SHP77 (cell line): ENCODE results near the gene ARPC2.
"Not testable (repeated sequence)": the region's sequence is repeated elsewhere in the genome, so short reads cannot be mapped to it uniquely, and the experiment has no call there.

Experiments used
- DNase-seq, 2 experiments: peaks; one replicate each; lab custom pipeline; 2025; lab: John Stamatoyannopoulos, UW

ARPC2 gene

DNA sequence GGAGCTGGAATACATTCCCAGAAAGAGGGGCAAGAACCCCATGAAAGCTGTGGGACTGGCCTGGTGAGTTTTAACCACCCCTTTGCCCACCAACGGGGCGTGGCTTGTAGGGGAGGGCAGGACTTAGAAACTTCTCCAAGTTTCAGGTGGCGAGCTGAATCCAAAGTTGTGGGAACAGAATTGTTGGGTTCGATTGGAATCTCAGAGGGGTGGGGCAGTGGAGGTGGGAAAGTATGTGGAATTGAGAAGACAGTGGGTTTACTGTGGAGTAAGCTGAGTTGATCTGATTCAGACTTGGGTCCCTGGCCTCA, 54.5 kb downstream of the ARPC2 start:
- no peak for DNase-seq

DNA sequence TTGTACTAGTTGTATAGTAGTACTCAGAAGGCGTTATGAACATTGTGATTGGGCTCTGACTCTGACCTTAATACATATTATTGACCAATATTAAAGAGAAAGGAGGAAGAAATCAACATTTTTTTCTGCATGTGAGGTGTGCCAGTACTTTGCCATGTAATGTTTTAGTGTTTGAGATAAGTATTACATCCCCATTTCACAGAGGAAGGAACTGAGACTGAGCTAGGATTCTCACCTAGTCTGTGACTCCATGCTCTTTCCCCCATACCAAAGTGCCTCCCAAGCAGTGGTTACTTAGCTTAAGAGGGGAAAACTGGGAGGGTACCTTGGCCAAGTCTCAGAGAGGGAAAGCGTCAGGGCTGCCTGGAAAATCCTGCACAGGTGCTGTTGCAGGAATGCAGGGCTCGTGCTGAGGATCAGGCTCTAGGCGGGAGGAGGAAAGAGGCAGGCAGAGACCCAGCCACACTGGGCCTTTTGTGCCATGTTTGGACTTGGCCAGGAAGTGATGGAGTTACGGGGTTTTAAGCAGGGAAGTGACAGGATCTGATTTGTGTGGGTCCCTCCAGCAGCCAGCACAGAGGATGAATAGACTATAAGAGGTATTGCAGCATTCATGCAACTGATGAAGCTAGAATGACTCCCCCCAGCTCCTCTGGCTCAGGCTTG, 55.0 kb downstream of the ARPC2 start:
- no peak for DNase-seq

DNA sequence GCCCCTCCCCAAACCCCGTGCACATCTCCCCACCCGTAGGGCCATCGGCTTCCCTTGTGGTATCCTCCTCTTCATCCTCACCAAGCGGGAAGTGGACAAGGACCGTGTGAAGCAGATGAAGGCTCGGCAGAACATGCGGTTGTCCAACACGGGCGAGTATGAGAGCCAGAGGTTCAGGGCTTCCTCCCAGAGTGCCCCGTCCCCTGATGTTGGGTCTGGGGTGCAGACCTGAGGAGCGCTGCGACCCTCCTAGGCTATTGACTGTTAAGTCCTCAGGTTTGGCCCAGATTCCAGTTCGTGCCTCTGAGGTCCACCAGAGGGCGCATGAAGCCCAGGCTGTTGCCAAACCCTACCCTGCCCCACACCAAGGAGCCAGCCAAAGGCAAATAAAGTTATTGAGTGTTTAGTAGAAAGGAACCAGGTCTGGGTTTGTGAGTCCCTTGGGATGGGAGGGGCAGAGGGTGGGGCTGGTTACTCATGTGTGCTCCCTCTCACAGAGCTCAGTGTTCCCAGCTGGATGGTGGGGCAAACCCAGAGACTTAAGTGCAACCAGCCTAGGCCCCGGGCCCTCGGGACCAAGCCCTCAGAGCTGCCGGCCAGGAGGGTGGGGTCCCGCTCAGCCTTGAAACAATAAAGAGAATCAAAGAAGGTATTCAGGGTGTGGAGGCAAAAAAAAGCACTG, 55.7 kb downstream of the ARPC2 start:
- DNase-seq: peak; percentile 38 to 58

DNA sequence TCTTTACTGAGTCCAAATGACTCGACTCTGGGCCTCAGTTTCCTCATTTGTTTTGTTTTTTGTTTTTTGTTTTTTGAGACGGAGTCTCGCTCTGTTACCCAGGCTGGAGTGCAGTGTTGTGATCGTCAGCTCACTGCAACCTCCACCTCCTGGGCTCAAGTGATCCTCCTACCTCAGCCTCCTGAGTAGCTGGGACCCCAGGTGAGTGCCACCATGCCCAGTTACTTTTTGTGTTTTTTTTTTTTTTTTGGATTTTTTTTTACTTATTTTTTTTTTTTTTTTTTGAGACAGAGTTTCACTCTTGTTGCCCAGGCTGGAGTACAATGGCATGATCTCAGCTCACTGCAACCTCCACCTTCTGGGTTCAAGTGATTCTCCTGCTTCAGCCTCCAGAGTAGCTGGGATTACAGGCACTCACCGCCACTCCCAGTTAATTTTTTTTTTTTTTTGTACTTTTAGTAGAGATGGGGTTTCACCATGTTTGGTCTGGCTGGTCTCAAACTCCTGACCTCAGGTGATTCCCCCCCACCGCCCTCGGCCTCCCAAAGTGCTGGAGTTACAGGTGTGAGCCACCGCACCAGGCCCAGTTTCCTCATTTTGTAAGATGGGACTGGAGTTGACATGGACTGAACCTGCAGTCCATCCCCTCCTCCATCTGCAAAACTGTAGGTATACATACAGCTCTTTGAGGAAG, 56.4 kb downstream of the ARPC2 start:
- DNase-seq: not testable (repeated sequence)

DNA sequence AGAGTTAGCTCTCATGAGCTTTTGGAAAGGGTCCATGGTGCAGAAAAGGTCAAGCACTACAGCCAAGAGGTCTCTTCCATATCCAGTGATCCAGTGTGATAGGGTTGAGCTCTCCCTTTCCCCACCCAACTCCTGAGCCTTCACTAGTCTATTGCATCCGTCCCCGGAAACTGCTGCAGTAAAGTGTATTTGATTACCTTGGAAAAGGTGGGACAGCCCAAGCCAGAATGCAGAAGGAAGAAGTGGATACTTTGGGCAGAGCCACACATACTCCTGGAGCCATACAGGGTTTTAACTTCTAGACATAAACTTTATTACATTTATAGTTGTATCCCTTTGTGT, 56.9 kb downstream of the ARPC2 start:
- DNase-seq: no peak

DNA sequence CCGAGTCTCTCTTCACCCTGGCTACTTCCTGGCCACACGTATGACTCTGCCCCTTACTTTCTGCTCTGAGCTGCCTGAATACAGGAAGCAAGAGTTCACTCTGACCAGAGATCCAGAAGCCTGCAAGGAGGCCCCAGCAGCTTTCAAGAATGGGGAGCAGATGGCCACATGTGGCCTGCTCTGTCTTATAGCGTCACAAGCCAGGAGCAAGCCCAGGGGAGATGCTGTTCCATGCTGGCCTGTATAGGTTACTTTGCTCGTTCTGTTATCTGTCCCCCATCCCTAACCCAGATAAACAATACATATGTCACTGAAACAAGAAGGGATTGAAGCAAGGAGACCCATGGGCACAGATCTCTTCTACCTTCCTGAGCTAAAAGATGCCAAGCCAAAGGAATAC, 57.6 kb downstream of the ARPC2 start:
- no peak for DNase-seq

DNA sequence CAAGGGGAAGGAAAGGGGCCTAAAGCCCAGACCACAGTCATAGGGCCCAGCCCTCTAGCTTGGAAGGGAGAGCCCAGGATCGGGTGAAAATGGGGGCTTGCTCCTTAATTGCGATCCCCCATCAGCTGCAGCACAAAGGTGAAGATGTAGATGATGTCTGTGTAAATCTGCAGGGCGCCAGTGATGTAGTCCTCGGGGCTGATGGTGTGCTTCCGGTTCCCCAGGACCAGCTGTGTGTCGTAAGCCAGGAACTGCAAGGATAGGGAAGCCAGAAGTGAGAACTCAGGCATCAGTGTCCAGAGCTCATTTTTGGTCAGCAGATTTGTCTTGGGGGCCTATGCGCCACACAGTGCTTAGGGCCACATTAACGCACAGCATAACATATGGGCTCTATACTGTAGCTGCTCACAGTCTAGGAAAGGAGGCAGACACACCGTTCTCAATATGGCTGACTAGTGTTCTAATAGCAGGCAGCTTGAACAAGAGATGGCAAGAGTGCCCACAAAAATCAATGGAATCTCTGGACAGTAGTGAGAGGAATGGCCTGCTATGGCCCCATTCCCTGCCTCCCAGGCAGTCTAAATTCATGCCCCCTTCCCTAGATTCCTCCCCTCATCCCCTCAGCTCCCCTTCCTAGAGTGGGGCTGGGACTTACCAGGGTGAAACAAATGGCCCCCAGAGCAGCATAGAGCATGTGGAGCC, 58.5 kb downstream of the ARPC2 start:
- DNase-seq: no peak

DNA sequence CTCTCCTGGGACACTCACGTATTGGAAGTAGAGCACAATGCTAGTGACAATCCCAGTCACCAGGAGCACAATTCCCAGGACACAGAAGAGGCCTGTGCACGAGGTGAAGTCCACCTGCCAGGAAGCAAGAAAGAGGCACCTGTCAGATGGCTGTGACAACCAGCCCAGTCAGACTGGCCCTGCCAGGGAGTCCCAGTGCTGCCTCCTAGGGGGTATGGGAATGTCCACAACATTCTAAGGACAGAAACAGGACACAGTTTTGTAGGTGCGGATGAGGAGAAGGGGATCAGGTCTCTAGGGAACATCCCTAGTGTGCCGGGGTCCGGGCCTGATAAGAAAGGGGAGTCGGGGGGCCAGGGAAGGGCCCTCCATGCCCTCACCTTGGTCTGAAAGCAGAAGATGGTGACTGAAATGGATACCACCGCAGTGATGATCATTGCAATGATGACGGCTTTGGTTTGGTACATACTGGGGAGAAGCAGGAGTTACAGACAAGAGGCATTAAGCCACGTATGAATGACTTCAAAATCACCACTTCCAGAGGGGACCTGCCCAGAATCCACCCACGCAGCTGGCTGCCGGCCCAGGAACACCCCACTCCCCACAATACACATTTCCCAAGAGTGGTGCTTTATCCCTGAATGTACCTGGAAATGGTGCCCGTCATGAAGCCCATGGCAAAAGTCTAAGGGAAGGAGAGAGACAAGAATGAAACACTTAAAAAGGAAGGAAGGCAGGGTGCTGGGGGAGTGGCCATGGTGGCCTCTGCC, 60.2 kb downstream of the ARPC2 start:
- DNase-seq: no peak

DNA sequence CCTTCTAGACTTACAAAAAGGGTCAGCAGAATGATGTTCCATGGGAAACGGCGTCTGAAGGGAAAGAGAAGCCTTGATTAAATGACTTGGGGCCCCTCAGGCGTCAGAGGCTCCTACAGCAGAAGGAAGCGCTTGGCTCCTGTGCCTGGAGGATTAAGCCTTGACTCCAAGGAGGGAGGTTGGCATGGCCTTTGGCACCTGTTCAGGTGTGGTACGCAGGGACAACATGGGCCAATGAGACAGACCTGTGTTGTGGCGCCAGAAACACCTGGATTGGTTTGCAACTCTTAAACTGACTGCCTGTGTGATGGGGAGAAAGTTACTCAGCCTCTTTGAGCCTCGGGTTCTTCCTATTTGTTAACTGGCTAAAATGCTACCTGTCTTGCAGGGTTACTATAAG, 60.9 kb downstream of the ARPC2 start:
- DNase-seq: no peak

DNA sequence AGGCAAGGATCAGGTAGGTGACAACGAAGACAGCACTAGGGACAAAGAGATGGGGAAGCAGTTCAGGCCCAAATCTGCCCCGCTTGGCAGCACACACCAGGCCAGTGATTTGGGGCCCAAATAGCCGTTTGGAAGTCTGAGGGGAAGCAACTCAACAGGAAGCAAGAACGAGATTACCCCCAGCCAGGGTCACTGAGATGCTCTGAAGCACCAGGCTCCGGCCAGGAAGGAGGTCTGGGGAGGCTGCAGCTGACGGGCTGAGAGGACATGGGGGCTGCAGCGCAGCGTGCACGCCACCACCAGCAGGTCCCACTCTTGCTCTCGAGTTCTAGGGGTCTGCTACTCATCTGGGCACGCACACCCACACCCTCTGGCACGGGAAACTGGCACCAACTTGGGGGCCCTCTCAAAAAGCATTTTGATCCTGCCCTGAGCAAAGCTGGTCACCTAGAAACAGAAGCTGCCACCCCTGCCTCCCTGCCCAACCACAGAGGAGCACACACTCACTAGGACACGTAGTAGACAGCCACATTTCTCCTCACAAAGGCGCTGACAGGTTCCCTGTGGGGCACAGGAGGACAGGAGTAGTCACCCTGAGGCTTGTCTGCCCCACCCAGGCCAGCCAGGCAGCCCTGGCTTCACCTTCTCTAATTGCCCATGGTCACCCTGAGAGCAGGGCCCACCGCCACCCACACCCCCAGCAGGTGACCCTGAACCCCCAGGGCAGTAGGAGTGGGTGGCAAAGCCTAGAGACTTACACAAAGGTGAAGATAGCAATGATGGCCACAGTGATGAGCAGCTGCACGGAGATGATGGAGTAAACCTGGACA, 61.8 kb downstream of the ARPC2 start:
- DNase-seq: no peak

DNA sequence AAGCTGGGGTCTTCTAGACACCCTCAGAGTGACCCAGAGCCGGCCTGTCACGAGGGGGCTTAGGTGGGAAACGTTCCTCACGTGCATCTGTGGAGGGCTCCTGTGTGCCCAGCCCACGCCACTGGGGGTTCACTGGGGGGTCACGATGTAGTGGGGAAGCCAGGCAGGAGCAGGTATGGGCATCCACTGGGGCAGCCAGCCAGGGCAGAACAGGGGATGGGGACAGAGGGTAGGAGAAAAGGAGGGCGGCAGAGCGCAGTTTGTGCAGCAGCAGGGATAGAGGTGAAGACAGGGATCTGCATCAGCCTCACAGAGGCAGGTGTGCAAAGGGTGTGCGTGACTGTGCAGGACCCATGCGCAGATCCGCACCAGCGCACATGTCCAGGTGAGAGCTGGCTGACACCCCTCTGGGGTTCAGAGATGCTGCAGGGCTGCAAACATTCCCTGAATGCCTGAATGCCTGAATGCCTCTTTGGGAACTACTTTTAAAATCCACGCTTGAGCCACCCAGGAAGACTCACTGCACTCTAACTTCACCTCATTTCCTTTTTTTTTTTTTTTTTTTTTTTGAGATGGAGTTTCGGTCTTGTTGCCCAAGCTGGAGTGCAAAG, 63.4 kb downstream of the ARPC2 start:
- no peak for DNase-seq

DNA sequence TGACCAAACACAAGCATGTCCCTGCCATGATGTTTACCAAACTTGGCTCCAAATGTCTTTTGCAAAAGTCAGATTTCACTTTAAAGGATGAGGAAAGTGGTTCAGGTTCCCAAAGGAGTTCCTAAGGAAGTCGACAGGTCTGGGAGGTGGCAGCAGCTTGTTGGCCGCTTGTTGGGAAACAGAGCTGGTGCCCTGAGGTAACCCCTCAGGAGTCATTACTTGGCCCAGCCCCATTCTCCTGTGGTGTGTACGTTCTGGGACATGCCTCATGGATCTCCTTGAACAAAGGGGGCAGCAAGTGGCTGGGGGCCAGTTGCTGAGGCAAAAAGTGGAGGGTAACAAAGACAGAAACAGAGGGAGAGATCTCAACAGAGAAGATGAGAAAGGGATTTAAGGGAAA, 64.5 kb downstream of the ARPC2 start:
- DNase-seq: no peak

DNA sequence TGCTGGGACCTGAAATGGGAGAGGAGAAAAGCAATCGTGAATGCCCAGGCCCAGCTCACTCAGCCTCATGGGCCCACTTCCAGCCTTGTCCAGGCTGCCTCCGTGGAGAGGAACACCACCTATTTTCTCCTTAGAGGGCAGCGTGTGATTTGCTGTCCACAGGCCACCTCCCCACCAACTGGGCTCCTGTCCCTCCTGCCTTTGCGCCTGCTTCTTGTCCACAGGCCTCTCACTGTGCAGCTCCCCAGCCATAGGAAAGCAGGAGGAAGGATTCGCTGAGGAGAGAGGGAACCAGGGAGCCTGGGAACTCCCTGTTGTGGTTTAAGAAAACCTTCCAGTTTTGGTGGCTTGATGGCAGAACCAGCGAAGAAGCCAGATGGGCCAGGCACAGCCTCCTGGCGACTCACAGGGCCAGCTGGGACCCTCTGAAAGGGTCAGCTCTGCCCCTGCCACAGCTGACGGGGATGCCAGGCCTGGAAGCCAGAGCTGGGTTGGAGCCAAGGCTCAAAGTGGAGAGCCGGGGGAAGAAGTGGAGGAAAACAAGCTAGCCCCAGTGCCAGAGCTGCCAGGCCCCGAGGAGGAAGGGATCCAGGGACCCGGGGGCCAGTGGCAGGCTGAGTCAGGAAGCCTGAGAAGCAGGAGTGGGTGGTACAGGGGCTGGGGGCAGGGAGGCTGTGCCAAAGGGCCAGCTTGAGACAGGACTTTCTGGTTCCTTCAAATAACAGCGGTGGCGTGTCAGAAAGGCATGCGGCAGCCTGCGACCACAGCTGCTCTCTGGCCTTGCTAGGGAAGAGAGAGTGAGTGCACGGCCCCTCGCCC, 65.4 kb downstream of the ARPC2 start:
- no peak for DNase-seq

DNA sequence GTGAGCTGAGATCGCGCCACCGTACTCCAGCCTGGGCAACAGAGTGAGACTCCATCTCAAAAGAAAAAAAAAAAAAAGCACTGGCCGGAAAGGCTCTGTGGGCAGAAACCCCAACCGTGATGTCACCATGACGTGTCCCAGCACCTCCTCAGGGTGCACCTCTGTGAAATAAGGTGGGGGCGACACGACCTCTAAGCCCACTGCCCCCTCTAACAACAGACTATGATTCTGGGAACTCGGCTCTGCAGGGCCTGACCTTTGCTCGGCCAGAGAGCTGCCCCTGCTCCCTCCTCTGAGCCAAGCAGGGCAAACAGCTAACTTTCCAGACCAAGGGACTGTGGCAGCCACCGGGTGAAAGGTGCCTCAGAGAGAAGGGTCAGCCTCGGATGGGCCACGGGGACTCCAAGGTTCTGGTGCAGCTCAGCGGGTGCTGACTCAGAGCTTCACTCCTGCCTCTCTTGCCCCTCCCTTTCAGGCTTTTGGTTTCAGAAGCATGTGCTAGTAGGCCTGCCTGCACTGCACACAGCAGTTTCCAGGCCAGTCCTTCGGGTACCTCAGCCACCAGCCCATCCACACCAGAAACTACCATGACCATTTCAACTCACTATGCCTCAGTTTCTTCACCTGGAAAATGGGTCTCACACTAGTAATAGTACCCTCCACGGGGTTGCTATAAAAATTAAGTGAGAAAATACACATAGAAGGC, 67.3 kb downstream of the ARPC2 start:
- no peak for DNase-seq

DNA sequence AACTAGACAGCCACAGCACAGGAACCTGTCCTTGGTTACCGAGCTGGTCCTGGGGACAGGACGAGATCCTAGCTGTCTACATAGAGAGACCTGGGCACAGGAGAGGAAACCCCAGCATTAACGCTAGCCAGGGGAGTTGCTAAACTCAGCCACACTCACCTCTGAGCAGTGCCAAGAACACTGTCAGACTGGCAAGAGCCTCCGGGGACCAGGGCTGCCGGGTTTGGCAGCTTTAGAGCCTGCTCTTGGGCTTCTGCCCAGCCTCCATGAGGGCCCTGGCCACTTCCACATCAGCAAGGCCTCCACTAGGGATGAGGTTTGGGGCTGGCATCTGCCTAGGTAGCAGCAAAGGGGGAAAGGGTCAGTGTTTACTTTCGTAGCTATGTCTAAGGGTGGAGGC, 68.6 kb downstream of the ARPC2 start:
- DNase-seq: no peak

DNA sequence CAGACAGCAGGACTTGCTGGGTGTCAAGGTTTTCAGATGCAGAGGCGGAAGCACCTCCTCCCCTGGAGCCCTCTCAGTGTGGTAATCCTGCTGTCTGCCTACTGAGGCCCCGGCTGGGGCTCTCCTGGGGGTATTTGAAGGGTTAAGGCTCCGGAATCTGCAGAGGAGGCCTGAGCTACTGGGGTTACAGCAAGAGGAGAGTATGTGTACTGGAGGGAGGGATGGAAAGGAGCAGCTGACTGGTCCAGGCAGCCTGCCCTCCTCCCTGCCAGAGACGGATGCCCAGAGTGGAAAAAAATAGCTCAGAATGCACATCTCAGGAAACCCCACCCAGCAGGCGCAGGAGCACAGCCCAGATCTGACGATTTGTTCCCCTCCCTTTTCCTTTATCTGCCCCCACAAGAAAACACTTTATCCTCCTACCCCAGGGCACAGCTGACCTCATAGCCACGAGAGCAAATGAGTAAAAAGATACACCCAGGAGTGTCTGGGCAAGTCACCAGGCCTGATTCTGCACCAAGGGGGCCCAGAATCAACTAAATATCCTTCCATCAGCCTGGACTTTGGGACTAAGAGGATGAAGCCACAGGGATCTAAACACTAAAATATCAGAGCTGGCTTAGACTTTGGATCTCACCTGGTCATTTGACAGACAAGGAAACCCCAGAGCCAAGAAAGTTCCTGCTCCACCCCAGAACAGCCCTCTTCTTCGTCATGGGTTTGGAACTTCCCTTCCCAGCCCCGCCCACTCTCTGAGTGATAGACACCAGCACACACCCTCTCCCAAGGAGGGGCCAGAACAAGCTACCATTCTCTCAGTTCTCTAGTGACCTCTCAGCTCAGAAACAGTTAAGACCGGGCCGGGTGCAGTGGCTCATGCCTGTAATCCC, 69.8 kb downstream of the ARPC2 start:
- peak; percentile 22 to 52 for DNase-seq

DNA sequence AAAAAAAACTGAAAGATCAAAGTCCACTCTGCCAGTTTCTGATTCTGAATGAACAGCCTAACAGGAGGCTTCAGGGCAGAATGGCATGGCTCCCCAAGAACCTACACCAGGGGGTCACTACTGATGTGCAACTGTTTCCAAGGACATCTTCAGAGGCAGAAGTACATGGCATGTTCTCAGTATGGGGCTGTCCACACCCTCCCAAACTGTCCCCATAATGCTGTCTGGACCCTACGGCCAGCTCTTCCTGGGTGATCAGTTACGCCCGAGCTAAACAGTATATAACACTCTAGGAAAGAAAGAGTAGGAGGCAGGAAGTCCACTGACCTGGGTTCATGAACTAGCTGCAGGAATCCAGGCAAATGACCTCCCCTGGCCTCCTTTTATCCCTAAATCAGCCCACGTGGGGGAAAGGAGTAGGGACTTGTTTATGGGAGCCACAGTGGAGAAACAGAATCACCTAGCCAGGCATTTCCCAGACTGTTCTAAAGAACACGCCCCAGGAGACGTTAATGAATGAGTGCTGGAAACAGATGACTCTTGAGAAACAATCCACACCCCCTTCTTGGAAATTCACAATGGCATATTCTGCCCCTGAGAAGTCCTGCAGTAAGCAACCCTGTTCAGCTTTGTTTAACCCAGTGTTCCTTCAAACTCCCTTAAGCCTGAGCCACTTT, 72.8 kb downstream of the ARPC2 start:
- no peak for DNase-seq
